Breast epithelium (tissue), 3 donors: ENCODE measurements around the gene MPST.

Experiments
- POLR2A ChIP-seq: fragments of 450-650 bp; IDR thresholded peaks from one replicate; pipeline ENCODE4 v1.6.1; 2016; ENCODE audit warnings: antibody characterized with exemption, mild to moderate bottlenecking, moderate library complexity
- POLR2AphosphoS5 ChIP-seq, 3 donors: sonication (generic); formaldehyde crosslinking; IDR thresholded peaks; one replicate each; pipeline ENCODE4 v1.6.1; 2017; ENCODE audit warnings: antibody characterized with exemption in 3 of 3
- TF ChIP-seq, protein P1 (sequence below), 3 donors: fragments of 450-650 bp; IDR thresholded peaks; one replicate each; pipeline ENCODE4 v1.5.1; 2016 to 2017; ENCODE audit warnings: antibody characterized with exemption in 3 of 3, mild to moderate bottlenecking in 3 of 3, moderate library complexity in 3 of 3

DNA sequence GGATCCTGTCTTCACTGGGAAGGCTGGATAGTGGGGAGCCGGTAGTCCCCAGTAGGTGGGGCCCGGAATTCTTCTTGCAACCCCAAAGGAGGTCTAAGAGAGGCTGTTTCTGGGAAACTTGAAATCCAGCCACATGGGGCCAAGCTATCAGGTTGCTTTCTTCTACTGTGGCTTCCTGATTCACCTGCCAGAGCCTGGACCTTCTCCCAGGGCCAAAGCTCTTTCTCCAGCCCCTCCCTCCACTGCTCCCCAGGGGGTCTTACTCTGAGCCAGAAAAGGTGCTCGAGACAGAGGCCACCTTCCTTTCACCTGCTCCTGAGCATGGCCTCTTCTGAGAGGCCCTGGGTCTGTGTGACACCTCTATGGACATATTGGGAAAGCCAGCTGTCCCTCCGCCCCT is 9.4 kb upstream of the MPST start:
- TF ChIP-seq, protein P1, sequence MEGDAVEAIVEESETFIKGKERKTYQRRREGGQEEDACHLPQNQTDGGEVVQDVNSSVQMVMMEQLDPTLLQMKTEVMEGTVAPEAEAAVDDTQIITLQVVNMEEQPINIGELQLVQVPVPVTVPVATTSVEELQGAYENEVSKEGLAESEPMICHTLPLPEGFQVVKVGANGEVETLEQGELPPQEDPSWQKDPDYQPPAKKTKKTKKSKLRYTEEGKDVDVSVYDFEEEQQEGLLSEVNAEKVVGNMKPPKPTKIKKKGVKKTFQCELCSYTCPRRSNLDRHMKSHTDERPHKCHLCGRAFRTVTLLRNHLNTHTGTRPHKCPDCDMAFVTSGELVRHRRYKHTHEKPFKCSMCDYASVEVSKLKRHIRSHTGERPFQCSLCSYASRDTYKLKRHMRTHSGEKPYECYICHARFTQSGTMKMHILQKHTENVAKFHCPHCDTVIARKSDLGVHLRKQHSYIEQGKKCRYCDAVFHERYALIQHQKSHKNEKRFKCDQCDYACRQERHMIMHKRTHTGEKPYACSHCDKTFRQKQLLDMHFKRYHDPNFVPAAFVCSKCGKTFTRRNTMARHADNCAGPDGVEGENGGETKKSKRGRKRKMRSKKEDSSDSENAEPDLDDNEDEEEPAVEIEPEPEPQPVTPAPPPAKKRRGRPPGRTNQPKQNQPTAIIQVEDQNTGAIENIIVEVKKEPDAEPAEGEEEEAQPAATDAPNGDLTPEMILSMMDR (IDR thresholded peaks at IDR 0.05), result no peak
- TF ChIP-seq POLR2AphosphoS5 (IDR thresholded peaks at IDR 0.05) (no peak), POLR2A (no peak)
